Colonic mucosa (tissue), 4 donors: ENCODE measurements around the gene CBLC. TPM values are rescaled to one million over a fixed set of nuclear protein-coding genes. Genes with fewer than 3 reads are reported as not detected.

ENCODE experiments used
- DNase-seq: peaks from one replicate; pipeline ENCODE4 v3.0.0-alpha.2; 2020
- H3K27ac ChIP-seq: fragments of 200-600 bp; one replicate; pipeline ENCODE4 v1.8.0; 2021
- H3K27me3 ChIP-seq: fragments of 200-600 bp; one replicate; pipeline ENCODE4 v1.8.0; 2021
- H3K36me3 ChIP-seq: fragments of 200-600 bp; one replicate; pipeline ENCODE4 v1.8.0; 2021
- H3K4me1 ChIP-seq: fragments of 200-600 bp; one replicate; pipeline ENCODE4 v1.8.0; 2021; ENCODE audit warnings: mild to moderate bottlenecking
- H3K4me3 ChIP-seq: fragments of 200-600 bp; one replicate; pipeline ENCODE4 v1.8.0; 2021
- H3K9ac ChIP-seq, 2 donors: one replicate each; pipeline ENCODE4 v1.7.0; 2013; ENCODE audit warnings: control low read depth in 2 of 2, low read depth in 2 of 2, low read length in 2 of 2
- H3K9me3 ChIP-seq: fragments of 200-600 bp; one replicate; pipeline ENCODE4 v1.8.0; 2021
- CTCF ChIP-seq: fragments of 200-600 bp; IDR thresholded peaks from one replicate; pipeline ENCODE4 v1.8.0; 2022; ENCODE audit warnings: antibody characterized with exemption, mild to moderate bottlenecking
- intact Hi-C: fragments of 100-400 bp; cut with DNase I; formaldehyde crosslinking; loops from one replicate; pipeline ENCODE4 v1.14.1; 2022
- total RNA-seq, 2 donors: library from RNA; stranded (reverse); fragmentation: NEBNext Ultra II Directional in 1 of 2; extraction: Animal tissue kit (Norgen Biotek cat#: 25700) in 1 of 2; gene quantifications; one replicate each; pipeline ENCODE4 v1.2.1, GENCODE V29; 2021
- donor health status: healthy.
- donor health status: DM: no; HTN: no; CAD: no.
- donor health status: DM: no; HTN: no; CAD: no.

CBLC gene
- total RNA-seq, 2 donors from 2014 or later: 65.6 to 78.0 TPM

DNA sequence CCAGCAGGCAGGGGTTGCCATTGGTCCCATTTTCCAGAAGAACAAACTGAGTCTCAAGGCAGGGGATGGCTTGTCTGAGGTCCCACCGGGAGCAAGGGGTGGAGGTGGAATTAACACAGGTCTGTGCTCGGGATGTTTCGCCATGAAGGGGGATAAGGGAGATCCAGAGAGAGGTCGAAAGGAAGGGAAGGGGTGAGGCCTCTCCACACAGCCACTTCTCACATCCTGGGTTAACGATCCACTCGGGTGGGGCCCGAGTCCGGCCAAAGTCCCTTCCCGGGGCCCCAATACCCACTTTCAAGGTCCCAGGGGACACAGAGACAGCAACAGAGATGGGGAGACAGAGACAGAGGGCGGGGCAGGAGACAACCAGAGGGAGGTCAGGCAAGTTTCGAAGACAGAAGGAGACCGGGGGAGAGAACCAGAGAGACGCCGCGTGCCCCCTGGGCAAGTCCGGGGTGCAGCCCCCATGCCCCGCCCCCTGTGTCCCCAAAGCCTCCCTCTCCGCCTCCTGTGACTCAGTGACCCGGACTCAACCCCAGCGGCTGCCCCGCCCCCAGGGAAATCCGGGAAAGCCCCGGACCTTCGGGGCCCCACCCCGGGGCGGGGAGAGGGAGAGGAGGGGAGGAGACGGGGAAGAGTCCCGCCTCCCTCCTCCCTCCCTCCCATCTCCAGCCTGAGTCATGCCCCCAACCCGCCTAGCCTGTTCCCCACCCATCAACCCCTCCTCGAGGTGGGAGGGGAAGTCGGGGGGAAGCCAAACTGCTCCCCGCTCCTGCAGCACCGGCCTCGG lies 30.5 kb upstream of the CBLC start:
- Histone ChIP-seq H3K4me3 (peak overlapping the region; percentile 58), H3K4me1 (peaks cover 29% of the 10 kb centered on the region), H3K27ac (peak overlapping the region; percentile 99), H3K36me3 (peaks cover 5% of the 10 kb centered on the region), H3K27me3 (no peaks in the 10 kb centered on the region), H3K9me3 (no peaks in the 10 kb centered on the region), H3K9ac (peak overlapping the region; percentile 70 to 76)
- DNase-seq: peak; percentile 99
- intact Hi-C loops: no loop called here
- no peak for TF ChIP-seq CTCF

DNA sequence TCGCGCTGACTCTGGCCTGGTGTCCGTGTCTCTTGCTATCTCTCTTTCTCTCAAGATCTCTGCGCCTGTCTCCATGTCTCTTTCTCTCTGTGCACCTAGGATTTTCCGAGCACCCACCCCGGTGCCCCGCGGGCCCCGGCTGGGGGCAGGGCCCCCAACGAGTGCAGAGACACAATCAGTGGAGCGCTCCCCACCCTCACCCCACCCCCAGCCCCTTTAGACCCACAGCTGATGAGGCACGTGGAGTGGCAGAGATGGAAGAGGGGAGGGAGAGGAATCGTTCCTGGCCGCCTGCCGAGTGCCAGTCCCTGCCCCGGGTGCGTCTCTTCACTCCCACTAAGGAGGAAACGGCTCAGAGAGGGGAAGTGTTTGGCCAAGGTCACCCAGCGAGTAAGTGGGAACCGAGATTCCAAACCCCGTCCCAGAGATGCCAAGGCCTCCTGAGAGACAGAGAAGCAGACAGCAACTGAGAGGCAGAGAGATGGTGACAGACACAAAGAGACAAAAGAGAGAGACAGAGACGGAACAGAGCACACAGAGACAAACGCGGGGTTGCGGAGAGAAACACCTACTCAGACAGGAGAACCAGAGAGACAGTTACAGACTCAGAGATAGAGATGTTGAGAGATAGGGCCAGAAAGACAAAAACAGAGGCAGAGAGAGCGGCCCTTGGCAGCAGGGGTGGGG lies 29.8 kb upstream of the CBLC start:
- peaks cover 29% of the 10 kb centered on the region for H3K4me1 ChIP-seq
- H3K4me3 ChIP-seq: peak overlapping the region; percentile 58
- intact Hi-C loops: no loop called here
- H3K9me3 ChIP-seq: no peaks in the 10 kb centered on the region
- H3K27ac ChIP-seq: peak overlapping the region; percentile 99
- DNase-seq: peak; percentile 86
- no peaks in the 10 kb centered on the region for H3K27me3 ChIP-seq
- H3K9ac ChIP-seq: peak overlapping the region; percentile 70 to 76
- peaks cover 5% of the 10 kb centered on the region for H3K36me3 ChIP-seq
- no peak for TF ChIP-seq CTCF

GRCh38 chr19:44748426-44749254 lies 29.1 kb upstream of the CBLC start, which contains the start of gene BCL3:
TSS of gene BCL3 (plus strand) at chr19:44748708. CDS start at chr19:44748791, 83 bp downstream.
- peak; percentile 83 for DNase-seq
- Histone ChIP-seq H3K9me3 (no peaks in the 10 kb centered on the region), H3K27me3 (no peaks in the 10 kb centered on the region), H3K4me3 (peak within 1 kb of the TSS; percentile 58), H3K27ac (peak within 1 kb of the TSS; percentile 99), H3K4me1 (peaks cover 23% of the 10 kb centered on the region), H3K36me3 (peaks cover 5% of the 10 kb centered on the region), H3K9ac (peak within 1 kb of the TSS; percentile 99)
- no peak for TF ChIP-seq CTCF
- intact Hi-C loops: no loop called here

- Histone ChIP-seq H3K9ac (peak overlapping the region; percentile 99), H3K36me3 (peaks cover 5% of the 10 kb centered on the region), H3K9me3 (no peaks in the 10 kb centered on the region), H3K4me1 (peaks cover 23% of the 10 kb centered on the region), H3K27ac (peak overlapping the region; percentile 99), H3K27me3 (no peaks in the 10 kb centered on the region), H3K4me3 (peak overlapping the region; percentile 58)
- no peak for DNase-seq
- no peak for TF ChIP-seq CTCF
- intact Hi-C loops: no loop called here
Observed at GRCh38 chr19:44749292-44749691, 28.4 kb upstream of the CBLC start.

- H3K9ac ChIP-seq: peak overlapping the region; percentile 99
- DNase-seq: no peak
- intact Hi-C loops: no loop called here
- peak overlapping the region; percentile 99 for H3K27ac ChIP-seq
- peaks cover 20% of the 10 kb centered on the region for H3K4me1 ChIP-seq
- peak overlapping the region; percentile 58 for H3K4me3 ChIP-seq
- no peak for TF ChIP-seq CTCF
- peaks cover 5% of the 10 kb centered on the region for H3K36me3 ChIP-seq
- no peaks in the 10 kb centered on the region for H3K9me3 ChIP-seq
- no peaks in the 10 kb centered on the region for H3K27me3 ChIP-seq
Observed at GRCh38 chr19:44749994-44750393, 27.7 kb upstream of the CBLC start.
